ENCODE measurements around the gene KRTAP4-16.

GRCh38 chr17:41149652-41149985, 47.6 kb upstream of the KRTAP4-16 start, which contains the start of gene KRTAP4-5:
- TF ChIP-seq CTCF (IDR thresholded peaks at IDR 0.05) (no peak), POLR2A (IDR thresholded peaks at IDR 0.05) (no peak), POLR2AphosphoS5 (IDR thresholded peaks at IDR 0.05) (no peak)

All from stomach (tissue), 4 donors.